Fibroblast of mammary gland (primary cell): ENCODE results near the gene CTDNEP1.

Experiments used
- DNase-seq: peaks from one replicate; pipeline ENCODE4 v3.0.0-alpha.2; 2010; ENCODE audit warnings: low read depth
- H3K4me3 ChIP-seq: 2 replicates; pipeline ENCODE4 v1.5.1; 2011; ENCODE audit warnings: low read depth, mild to moderate bottlenecking, low read length, moderate library complexity; ENCODE audit not compliant: control insufficient read depth
- TF ChIP-seq, protein P1 (sequence below): conservative IDR thresholded peaks from 2 replicates; pipeline ENCODE4 v1.5.1; 2011; ENCODE audit warnings: low read depth, low read length, inconsistent platforms; ENCODE audit not compliant: control insufficient read depth, insufficient read depth

The CTDNEP1 gene

GRCh38 chr17:7279448-7279847 lies 27.9 kb upstream of the CTDNEP1 start:
- TF ChIP-seq, protein P1, sequence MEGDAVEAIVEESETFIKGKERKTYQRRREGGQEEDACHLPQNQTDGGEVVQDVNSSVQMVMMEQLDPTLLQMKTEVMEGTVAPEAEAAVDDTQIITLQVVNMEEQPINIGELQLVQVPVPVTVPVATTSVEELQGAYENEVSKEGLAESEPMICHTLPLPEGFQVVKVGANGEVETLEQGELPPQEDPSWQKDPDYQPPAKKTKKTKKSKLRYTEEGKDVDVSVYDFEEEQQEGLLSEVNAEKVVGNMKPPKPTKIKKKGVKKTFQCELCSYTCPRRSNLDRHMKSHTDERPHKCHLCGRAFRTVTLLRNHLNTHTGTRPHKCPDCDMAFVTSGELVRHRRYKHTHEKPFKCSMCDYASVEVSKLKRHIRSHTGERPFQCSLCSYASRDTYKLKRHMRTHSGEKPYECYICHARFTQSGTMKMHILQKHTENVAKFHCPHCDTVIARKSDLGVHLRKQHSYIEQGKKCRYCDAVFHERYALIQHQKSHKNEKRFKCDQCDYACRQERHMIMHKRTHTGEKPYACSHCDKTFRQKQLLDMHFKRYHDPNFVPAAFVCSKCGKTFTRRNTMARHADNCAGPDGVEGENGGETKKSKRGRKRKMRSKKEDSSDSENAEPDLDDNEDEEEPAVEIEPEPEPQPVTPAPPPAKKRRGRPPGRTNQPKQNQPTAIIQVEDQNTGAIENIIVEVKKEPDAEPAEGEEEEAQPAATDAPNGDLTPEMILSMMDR: no peak
- no peak overlapping the region for H3K4me3 ChIP-seq
- no peak for DNase-seq

- DNase-seq: peak; percentile 33
- H3K4me3 ChIP-seq: no peak overlapping the region
- TF ChIP-seq, protein P1: no peak
Measured at GRCh38 chr17:7266784-7267183, 15.2 kb upstream of the CTDNEP1 start.

DNA sequence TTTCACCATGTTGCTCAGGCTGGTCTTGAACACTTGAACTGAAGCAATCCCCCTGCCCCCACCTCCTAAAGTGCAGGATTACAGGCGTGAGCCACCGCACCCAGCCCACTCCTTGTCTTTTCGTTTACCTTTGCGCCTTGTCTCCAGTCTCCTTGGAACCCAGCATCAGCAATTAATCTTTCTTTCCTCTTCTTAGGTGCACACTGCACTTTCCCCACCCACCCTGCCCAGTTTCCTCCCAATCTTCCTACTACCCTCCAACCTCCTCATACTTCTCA lies 12.2 kb upstream of the CTDNEP1 start:
- no peak overlapping the region for H3K4me3 ChIP-seq

GRCh38 chr17:7262935-7263800 lies 11.6 kb upstream of the CTDNEP1 start:
- no peak overlapping the region for H3K4me3 ChIP-seq
- DNase-seq: no peak
- TF ChIP-seq, protein P1: no peak

More for the DNA sequence above, 12.2 kb upstream of the CTDNEP1 start:
- DNase-seq: no peak
- TF ChIP-seq, protein P1: no peak

GRCh38 chr17:7262192-7262934 lies 10.8 kb upstream of the CTDNEP1 start, which contains the start of gene CLDN7:
TSS of gene CLDN7 (minus strand) at chr17:7262478. CDS start at chr17:7262043, 435 bp downstream.
- TF ChIP-seq, protein P1: no peak
- H3K4me3 ChIP-seq: peak within 1 kb of the TSS; percentile 32
- DNase-seq: no peak

- TF ChIP-seq, protein P1: no peak
- DNase-seq: no peak
- peak overlapping the region; percentile 32 for H3K4me3 ChIP-seq
Measured at GRCh38 chr17:7261379-7262191, 10.1 kb upstream of the CTDNEP1 start.
